ENCODE measurements around the gene PIP4K2A.

- TF ChIP-seq POLR2A (IDR thresholded peaks at IDR 0.05) (no peak), CTCF (IDR thresholded peaks at IDR 0.05) (no peak)
Measured at GRCh38 chr10:22580711-22581110, 133.7 kb downstream of the PIP4K2A start.
